DMS153 (cell line): Measurements from ENCODE around the gene PYM1.
"Not testable (repeated sequence)": the region's sequence is repeated elsewhere in the genome, so short reads cannot be mapped to it uniquely, and the experiment has no call there.

ENCODE experiments used
- DNase-seq: peaks from one replicate; lab custom pipeline; 2025; lab: John Stamatoyannopoulos, UW

The PYM1 gene

GRCh38 chr12:55938826-55939501 lies 11.3 kb upstream of the PYM1 start:
- DNase-seq = no peak

GRCh38 chr12:55937981-55938380 lies 10.3 kb upstream of the PYM1 start:
- no peak for DNase-seq

GRCh38 chr12:55935738-55936151 lies 8.1 kb upstream of the PYM1 start:
- DNase-seq = no peak

- no peak for DNase-seq
These were observed 7.1 kb upstream of the PYM1 start for GRCh38 chr12:55934773-55935172.

- no peak for DNase-seq
These were observed 6.4 kb upstream of the PYM1 start for GRCh38 chr12:55933799-55934742.

GRCh38 chr12:55933169-55933798 lies 5.6 kb upstream of the PYM1 start:
- DNase-seq = no peak

GRCh38 chr12:55932551-55932910 lies 4.8 kb upstream of the PYM1 start:
- no peak for DNase-seq

- DNase-seq = no peak
These were observed 4.3 kb upstream of the PYM1 start for GRCh38 chr12:55931780-55932550.

GRCh38 chr12:55931317-55931779 lies 3.7 kb upstream of the PYM1 start:
- DNase-seq = no peak

- peak; percentile 31 for DNase-seq
These were observed 3.1 kb upstream of the PYM1 start, which contains the start of gene DGKA for GRCh38 chr12:55930771-55931316. Gene DGKA (plus strand): TSS chr12:55931162. CDS start chr12:55936504, 5,342 bp downstream.

- DNase-seq = no peak
These were observed 1.7 kb upstream of the PYM1 start for GRCh38 chr12:55929306-55929791.

GRCh38 chr12:55926738-55927587 lies 731 bp downstream of the PYM1 start:
- peak; percentile 90 for DNase-seq

GRCh38 chr12:55925870-55926737 lies 1.6 kb downstream of the PYM1 start:
- DNase-seq = no peak

GRCh38 chr12:55925371-55925770 lies 2.3 kb downstream of the PYM1 start:
- no peak for DNase-seq

GRCh38 chr12:55923648-55924047 lies 4.0 kb downstream of the PYM1 start:
- not testable (repeated sequence) for DNase-seq

- DNase-seq = no peak
These were observed 5.6 kb downstream of the PYM1 start for GRCh38 chr12:55922126-55922525.

- not testable (repeated sequence) for DNase-seq
These were observed 8.7 kb downstream of the PYM1 start for GRCh38 chr12:55919032-55919431.

- DNase-seq = no peak
These were observed 12.2 kb downstream of the PYM1 start for GRCh38 chr12:55915482-55915859.

- DNase-seq = no peak
These were observed 14.8 kb downstream of the PYM1 start for GRCh38 chr12:55912908-55913307.
